ENCODE measurements around the gene ZFP36L1. TPM values are rescaled to one million over a fixed set of nuclear protein-coding genes. Genes with fewer than 3 reads are reported as not detected.

The ZFP36L1 gene
- total and polyA plus RNA-seq, 2 of the 13 experiments (the other 11 are each of a cell fraction or from before 2014, with no cell fraction given), result 7.4 to 10.2 TPM

DNA sequence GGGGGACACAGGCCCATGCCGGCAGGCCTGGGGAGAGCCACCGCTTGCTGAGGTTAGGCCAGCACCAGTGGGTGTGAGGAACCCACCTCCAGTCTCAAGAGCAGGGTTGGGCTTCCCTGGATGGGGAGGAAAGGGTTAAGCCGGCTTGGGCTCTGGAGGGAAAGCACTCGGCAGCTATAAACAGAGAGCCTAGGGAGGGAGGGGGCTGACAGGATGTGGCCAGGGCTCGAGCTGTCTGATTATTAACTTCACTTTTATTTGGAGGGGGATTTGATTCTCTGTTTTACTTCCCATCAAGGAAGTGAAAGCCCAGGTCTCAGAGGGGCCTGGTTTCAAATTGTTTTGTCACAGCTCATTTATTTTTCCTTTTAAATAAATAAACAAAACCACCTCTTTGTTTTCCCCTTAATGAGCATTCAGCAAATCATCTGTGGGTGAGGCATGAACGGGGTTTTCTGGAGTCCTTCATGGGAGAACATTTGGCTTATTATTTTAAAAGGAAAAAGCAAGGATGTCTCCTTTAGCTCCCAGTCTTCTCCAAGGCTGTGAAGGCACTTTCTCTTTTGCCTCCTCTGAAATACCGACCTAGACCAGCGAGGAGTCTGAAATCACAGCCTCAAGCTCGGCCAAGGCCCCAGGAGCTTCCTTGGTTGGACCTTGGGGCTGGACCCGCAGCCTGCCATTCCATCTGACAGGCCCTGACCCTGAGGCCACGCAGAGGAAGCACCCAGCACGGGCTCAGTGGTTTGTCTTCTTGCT lies 21.9 kb upstream of the ZFP36L1 start (continued):
- no peak for TF ChIP-seq SRY (CRISPR knock-in tag; IDR thresholded peaks at IDR 0.05)
- TF ChIP-seq, protein P1, sequence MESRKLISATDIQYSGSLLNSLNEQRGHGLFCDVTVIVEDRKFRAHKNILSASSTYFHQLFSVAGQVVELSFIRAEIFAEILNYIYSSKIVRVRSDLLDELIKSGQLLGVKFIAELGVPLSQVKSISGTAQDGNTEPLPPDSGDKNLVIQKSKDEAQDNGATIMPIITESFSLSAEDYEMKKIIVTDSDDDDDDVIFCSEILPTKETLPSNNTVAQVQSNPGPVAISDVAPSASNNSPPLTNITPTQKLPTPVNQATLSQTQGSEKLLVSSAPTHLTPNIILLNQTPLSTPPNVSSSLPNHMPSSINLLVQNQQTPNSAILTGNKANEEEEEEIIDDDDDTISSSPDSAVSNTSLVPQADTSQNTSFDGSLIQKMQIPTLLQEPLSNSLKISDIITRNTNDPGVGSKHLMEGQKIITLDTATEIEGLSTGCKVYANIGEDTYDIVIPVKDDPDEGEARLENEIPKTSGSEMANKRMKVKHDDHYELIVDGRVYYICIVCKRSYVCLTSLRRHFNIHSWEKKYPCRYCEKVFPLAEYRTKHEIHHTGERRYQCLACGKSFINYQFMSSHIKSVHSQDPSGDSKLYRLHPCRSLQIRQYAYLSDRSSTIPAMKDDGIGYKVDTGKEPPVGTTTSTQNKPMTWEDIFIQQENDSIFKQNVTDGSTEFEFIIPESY (CRISPR knock-in tag; IDR thresholded peaks at IDR 0.05), result no peak; the same call in 1 of the 2 replicates
- TF ChIP-seq, protein P2, sequence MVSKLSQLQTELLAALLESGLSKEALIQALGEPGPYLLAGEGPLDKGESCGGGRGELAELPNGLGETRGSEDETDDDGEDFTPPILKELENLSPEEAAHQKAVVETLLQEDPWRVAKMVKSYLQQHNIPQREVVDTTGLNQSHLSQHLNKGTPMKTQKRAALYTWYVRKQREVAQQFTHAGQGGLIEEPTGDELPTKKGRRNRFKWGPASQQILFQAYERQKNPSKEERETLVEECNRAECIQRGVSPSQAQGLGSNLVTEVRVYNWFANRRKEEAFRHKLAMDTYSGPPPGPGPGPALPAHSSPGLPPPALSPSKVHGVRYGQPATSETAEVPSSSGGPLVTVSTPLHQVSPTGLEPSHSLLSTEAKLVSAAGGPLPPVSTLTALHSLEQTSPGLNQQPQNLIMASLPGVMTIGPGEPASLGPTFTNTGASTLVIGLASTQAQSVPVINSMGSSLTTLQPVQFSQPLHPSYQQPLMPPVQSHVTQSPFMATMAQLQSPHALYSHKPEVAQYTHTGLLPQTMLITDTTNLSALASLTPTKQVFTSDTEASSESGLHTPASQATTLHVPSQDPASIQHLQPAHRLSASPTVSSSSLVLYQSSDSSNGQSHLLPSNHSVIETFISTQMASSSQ (IDR thresholded peaks at IDR 0.05; ENCODE audit: low read depth), result peak; percentile 83
- TF ChIP-seq, protein P2 (CRISPR knock-in tag; IDR thresholded peaks at IDR 0.05; ENCODE audit: borderline replicate concordance), result peak; percentile 52; the same call in 1 of the 2 replicates
- TF ChIP-seq, protein P3, sequence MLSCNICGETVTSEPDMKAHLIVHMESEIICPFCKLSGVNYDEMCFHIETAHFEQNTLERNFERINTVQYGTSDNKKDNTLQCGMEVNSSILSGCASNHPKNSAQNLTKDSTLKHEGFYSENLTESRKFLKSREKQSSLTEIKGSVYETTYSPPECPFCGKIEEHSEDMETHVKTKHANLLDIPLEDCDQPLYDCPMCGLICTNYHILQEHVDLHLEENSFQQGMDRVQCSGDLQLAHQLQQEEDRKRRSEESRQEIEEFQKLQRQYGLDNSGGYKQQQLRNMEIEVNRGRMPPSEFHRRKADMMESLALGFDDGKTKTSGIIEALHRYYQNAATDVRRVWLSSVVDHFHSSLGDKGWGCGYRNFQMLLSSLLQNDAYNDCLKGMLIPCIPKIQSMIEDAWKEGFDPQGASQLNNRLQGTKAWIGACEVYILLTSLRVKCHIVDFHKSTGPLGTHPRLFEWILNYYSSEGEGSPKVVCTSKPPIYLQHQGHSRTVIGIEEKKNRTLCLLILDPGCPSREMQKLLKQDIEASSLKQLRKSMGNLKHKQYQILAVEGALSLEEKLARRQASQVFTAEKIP (CRISPR knock-in tag; IDR thresholded peaks at IDR 0.05; ENCODE audit: borderline replicate concordance), result no peak
- no peak for TF ChIP-seq FOSL1 (CRISPR knock-in tag; IDR thresholded peaks at IDR 0.05; ENCODE audit: borderline replicate concordance)
- no peak for TF ChIP-seq ZNF781 (CRISPR knock-in tag; IDR thresholded peaks at IDR 0.05; ENCODE audit: borderline replicate concordance, not compliant biosample characterization)
- TF ChIP-seq HIVEP1 (CRISPR knock-in tag; IDR thresholded peaks at IDR 0.05), result no peak
- TF ChIP-seq HNRNPK (IDR thresholded peaks at IDR 0.05; ENCODE audit: low read depth, low read length, poor library complexity, severe bottlenecking), result no peak
- TF ChIP-seq JUNB (CRISPR knock-in tag; IDR thresholded peaks at IDR 0.05; ENCODE audit: borderline replicate concordance), result no peak
- TF ChIP-seq ZFP36L2 (CRISPR knock-in tag; IDR thresholded peaks at IDR 0.05), result no peak
- no peak for TF ChIP-seq KAT2B (IDR thresholded peaks at IDR 0.05; ENCODE audit: borderline replicate concordance, low read depth, low read length)
- TF ChIP-seq KDM5B (CRISPR knock-in tag; IDR thresholded peaks at IDR 0.05; ENCODE audit: borderline replicate concordance), result no peak
- no peak for TF ChIP-seq GLI4 (CRISPR knock-in tag; IDR thresholded peaks at IDR 0.05; ENCODE audit: borderline replicate concordance)
- TF ChIP-seq ZBTB7B (CRISPR knock-in tag; IDR thresholded peaks at IDR 0.05), result peak; percentile 77
- TF ChIP-seq, protein P4, sequence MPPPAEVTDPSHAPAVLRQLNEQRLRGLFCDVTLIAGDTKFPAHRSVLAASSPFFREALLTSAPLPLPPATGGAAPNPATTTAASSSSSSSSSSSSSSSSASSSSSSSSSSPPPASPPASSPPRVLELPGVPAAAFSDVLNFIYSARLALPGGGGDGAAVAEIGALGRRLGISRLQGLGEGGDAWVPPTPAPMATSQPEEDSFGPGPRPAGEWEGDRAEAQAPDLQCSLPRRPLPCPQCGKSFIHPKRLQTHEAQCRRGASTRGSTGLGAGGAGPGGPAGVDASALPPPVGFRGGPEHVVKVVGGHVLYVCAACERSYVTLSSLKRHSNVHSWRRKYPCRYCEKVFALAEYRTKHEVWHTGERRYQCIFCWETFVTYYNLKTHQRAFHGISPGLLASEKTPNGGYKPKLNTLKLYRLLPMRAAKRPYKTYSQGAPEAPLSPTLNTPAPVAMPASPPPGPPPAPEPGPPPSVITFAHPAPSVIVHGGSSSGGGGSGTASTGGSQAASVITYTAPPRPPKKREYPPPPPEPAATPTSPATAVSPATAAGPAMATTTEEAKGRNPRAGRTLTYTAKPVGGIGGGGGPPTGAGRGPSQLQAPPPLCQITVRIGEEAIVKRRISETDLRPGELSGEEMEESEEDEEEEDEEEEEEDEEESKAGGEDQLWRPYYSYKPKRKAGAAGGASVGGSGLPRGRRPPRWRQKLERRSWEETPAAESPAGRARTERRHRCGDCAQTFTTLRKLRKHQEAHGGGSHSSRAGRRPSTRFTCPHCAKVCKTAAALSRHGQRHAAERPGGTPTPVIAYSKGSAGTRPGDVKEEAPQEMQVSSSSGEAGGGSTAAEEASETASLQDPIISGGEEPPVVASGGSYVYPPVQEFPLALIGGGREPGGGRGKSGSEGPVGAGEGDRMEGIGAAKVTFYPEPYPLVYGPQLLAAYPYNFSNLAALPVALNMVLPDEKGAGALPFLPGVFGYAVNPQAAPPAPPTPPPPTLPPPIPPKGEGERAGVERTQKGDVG (CRISPR knock-in tag; IDR thresholded peaks at IDR 0.05; ENCODE audit: borderline replicate concordance), result no peak
- no peak for TF ChIP-seq ARNT (IDR thresholded peaks at IDR 0.05)
- no peak for TF ChIP-seq ZNF891 (CRISPR knock-in tag; IDR thresholded peaks at IDR 0.05)

Measured in HepG2 (cell line).